GM18517 (cell line): ENCODE measurements around the gene GRAMD4.

ENCODE experiments used
- ATAC-seq: cut with Tn5 transposase; IDR thresholded peaks from one replicate; pipeline ENCODE4 v1.9.1; 2021; ENCODE audit warnings: mild to moderate bottlenecking, moderate library complexity; ENCODE audit not compliant: unreplicated experiment

GRAMD4 gene, protein sequence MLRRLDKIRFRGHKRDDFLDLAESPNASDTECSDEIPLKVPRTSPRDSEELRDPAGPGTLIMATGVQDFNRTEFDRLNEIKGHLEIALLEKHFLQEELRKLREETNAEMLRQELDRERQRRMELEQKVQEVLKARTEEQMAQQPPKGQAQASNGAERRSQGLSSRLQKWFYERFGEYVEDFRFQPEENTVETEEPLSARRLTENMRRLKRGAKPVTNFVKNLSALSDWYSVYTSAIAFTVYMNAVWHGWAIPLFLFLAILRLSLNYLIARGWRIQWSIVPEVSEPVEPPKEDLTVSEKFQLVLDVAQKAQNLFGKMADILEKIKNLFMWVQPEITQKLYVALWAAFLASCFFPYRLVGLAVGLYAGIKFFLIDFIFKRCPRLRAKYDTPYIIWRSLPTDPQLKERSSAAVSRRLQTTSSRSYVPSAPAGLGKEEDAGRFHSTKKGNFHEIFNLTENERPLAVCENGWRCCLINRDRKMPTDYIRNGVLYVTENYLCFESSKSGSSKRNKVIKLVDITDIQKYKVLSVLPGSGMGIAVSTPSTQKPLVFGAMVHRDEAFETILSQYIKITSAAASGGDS

GRCh38 chr22:46619830-46620501 lies at the start of gene GRAMD4:
Gene GRAMD4 (plus strand): TSS chr22:46620386. CDS start chr22:46626800, 6,414 bp downstream.
- ATAC-seq, result no peak

DNA sequence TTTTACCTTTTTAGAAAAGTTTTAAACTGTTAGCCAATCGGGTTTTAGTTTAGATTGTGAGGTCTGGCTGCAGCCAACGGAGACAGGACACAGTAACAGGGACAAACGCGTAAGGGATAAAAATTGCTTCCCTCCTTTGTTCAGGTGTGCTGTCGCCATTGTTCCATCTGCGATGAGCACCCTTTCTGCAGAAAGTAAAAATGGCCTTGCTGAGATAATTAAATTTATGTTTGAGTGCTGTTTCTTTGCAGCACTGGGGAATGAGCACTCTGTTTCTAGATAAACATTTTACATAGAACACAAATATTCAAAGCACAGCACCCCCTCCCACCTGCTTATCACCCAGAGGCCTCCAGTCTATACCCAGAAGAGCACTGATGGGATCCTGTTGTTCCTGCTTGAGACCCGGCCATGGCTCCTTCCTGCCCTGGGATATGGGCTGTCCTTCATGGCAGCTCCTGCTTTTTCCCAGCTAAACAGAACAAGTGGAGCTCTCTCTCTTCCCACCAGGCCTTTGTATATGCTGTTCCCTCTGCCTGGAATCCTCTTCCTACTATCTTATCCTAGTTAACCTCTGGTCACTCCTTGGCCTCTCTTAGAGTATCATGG lies 48.4 kb upstream of the GRAMD4 start:
- ATAC-seq, result no peak

DNA sequence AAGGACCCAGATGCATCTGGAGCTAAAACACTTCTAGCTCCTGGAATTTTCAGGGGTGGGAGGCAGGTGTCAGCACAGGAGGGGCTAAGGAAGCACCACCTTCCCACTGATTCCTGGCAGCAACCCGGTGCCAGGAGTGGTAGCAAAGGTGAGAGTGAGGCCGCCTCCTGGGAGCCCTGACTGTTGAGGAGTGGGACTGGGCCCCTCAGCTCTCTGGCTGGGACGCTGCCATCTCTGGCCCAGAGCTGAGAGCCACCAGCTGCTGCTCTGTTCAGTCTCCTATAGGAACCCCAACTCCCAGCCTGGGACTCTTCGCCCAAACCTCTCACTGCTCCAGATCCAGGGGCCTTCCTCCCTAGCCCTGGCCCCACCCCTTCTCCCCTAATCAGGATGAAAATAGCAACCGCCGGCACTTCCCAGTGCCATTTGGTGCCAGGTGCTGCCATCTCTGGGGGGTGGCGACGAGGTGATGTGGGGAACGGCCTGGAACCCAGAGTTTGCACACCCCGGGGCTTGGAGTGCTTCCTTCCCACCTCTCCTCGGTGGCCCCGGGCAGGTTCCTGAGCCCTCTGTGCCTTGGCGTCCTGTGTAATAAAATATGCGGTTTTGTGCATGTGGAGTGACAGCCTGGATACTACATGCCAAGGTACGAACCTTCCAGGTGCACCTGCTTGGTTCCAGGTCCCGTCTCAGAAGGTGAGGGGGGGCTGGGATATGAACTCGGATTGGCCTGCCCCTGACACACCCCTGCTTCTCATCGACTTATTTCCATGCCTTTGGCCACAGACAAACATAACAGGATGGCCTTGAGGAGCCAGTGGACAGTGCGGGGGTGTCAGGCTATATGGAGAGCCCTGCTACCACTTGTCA lies 47.0 kb upstream of the GRAMD4 start:
- no peak for ATAC-seq

DNA sequence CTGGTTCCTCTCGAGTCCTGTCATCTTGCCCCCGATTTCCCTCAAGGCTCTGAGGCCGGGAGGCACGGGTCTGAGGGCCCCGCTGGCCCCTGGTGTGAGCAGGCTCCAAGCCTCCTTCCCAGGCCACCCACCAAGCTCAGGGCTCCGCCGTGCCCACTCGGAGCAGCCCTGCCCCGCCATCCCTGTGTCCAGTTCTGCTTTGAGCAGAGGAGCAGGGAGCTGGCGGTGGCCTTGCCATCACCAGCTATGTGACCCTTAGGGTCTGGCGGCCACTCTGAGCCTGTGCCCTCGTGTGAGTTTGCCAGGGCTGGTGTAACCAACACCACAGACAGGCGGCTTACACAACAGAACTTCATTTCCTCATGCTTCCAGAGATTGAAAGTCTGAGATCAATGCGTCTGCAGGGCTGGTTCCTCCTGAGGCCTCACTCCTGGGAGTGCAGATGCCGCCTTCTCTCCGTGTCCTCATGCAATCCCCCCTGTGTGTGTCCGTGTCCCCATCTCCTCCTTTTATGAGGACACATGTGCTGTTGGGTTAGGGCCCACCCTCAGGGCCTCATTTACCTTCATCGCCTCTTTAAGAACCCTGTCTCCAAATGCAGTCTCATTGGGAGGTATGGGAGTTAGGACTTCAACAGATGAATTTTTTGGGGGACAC lies 46.3 kb upstream of the GRAMD4 start:
- ATAC-seq, result no peak

GRCh38 chr22:46574438-46574992 lies 45.7 kb upstream of the GRAMD4 start:
- ATAC-seq, result no peak

DNA sequence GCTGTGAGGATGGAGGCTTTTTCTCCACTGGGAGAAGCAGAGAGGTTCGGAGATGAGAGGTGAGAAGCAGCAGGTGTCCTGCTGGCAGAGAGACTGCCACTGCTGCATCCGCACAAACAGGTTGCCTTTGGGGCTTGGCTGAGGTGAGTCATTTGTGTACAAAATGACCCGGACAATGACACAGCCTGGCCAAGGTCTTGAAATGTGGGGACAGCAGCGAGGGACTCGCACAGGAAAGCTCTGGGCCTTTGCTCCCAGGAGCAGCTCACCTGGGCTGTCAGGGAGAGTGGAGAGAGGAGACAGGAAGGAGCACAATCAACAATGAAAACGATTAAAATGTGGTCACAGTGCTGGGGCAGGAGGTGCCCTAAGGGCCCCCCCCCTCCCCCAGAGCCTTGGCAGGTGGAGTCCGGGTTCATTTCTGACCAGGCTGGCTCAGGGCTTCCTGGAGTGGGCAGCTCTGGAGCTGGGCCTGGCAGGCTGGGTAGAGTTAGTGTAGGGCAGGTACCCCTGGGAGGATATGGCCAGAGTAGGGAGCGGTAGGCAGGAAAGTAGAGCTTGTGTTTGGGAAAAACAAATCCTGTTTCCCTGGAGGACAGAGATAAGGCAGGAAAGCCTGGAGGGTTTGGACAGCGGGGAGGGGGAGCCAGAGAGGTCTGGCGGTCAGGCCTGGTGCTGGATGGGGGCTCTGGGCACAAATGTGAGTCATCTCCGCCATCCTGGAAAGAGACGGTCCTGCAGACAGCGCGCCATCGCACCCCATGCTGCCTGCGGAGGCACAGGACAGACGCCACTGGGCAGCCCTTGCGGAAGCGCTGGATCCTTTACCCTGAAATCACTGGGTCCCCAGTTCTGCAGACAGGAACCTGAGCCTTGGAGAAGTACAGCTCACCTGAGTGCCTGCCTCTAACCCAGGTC lies 44.9 kb upstream of the GRAMD4 start:
- no peak for ATAC-seq

GRCh38 chr22:46575911-46576555 lies 44.2 kb upstream of the GRAMD4 start:
- ATAC-seq, result no peak

DNA sequence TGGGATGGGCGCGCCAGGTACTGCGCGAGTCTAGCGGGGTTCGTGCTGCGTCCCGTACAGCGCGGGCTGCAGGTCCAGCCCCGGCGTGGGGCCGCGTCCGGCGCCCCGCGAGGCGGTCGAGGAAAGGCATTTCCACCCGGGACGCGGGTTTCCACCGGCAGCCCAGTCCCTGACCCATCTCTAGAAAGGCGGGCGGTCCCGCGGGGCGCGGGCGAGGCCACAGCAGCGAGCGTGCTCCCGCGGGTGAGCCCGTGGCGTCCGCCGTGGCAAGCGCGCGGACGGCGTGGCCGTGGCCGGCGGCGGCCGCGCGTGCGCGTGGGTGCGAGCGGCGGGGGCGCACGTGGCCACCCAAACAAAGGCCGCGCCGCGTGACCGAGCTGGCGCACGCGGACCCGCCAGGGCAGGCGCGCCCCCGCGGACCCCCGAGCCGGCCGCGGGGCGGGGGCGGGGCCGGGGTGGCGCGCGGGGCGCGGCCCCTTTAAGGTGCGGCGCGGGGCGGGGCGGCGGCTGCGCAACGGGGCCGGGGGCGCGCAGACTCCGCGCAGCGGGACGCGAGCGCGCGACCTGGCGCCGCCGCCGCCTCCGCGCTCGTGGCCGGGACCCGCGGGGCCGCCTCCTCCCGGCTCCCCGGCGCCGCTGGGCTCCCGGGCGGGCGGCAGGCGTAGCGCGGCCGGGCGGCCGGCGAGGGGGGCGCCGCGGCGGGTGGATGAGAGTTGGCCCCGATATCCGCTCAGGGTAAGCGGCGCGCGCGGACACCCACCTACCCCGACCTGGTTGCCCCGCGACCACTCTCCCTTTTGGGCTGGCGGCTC lies 43.4 kb upstream of the GRAMD4 start:
- no peak for ATAC-seq

DNA sequence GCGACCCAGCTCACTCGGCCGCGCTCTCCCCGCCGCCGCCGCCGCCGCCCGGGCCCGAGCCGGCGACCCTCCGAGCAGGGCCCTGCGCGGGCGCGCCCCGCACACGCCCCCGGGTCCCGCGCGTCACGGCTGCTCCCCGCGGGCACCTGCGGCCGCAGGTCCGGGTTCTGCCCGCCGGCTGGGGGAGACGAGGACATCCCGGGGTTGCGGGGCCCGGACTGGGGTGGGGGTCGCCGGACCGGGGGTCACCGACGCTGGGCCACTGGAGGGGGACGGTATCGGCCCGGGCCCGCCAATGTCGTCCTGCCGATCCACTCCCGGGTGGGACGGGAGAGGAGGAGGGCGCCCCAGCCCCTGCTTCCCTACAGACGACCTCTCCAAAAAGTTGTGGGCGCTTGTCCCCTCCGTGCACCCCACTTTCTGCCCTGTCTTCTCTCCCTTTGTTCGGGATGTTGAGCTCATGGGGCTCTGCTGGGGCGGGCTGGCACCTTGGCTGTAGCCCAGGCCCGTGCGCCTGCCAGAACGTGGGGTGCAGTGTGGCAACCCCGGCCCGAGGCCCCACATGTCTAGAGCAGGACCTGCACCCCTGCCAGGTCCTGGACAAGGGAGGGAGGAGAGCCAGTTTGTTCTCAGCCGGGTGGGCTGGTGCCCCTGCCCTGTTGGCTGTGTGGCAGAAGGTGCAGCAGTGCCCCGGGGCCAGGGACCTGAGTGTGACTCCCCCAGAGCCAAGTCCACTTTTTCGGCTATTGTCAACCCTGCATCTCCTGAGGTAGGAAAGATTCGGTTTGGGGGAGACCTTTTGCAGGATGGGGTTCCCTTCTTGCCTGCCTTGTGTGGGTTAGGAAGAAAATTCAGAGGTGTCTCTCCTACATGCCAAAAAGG lies 42.6 kb upstream of the GRAMD4 start:
- no peak for ATAC-seq

GRCh38 chr22:46578251-46578823 lies 41.8 kb upstream of the GRAMD4 start:
- ATAC-seq, result no peak

DNA sequence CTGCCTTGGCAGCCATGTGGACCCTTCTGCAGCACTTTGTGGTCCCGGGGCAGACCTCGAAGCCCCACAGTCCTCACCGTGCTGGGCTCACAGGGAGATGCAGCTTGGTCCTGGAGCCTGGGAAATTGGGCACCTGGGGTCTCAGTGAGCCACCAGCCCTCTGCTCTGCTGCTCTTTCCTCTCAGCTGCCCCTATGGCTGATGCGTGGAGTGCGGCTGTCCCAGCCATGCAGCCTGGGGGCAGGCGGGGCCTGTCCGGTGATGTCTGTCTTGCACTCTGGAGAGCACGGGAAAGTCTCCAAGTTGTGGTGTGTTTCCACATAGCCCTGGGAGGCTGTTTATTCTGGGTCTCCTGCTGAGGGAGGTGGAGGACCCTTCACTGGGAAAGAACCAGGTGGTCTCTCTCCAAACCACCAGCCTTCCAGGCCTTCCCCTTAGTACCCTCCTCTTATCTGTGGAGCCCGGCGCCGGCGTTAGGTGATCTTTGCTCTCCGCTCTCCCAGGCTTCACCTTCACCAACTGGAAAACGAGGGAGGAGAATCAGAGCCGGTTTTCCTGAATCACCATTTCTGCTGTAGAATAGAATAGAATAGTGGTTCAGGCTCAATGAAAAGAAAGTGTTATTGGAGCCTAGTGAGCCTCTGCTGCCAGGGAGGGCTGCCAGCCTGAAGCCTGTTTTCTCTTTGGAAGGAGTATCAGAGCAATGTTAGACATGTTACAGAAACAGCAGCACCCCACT lies 41.2 kb upstream of the GRAMD4 start:
- ATAC-seq, result no peak

DNA sequence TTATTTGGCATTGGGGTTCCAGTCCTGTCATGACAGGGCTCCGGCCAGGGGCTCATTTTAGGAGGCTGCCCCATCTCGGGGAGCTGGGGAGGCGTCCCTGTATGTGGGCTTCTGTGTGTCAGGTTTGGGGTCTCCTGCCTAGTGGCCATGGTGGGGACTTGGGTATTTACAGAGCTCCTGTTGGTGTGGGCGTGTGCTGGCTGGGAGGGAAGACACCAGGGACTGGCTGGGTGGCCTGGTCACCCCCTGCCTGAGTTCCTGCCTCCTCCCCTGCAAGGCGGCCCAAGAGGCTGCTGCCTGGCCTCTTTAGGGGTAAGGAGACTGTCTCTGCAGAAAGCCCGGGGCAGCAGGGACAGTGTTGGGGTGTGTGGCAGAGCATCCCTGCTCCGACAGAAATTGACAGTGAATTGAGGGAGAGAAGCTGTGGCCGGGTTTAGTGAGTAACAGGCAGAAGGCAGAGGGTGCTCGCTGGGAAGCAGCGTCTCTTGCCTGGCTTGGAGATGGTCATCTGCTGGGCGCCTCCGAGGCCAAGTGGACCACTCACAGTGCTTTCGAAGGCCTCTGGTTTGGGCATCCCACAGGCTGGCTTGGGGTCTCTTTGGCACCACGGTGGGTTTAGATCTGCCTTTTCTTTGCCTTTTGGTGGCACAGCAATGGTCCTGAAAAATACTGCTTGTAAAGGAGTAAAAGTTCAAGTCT lies 40.3 kb upstream of the GRAMD4 start:
- ATAC-seq, result no peak

DNA sequence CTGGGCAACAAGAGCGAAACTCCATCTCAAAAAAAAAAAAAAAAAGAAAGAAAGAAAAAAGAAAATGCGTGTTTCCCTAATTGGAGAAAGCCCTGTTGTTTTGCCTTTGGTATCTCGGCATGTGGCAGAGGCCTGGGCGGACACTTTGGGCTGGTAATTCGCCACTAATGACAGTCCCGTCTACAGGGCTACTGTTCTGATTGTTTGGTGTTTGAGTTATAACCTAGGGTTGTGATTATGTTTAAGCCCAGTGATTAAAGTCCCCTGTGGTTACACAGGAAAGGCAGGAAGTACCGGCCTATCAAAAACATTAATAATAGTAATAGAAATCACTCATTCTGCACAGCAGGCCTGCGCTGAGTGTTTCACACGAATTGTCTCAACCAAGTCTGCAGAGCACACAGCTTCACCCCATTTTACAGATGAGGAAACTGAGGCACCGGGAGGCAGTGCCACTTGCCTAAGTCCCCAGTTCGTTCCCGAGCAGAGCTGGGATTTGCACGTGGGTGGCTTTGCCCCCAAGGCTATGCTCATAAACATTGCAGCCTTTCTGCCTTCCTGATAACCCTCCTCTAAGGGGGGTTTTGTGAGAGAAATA lies 39.1 kb upstream of the GRAMD4 start:
- ATAC-seq, result no peak

DNA sequence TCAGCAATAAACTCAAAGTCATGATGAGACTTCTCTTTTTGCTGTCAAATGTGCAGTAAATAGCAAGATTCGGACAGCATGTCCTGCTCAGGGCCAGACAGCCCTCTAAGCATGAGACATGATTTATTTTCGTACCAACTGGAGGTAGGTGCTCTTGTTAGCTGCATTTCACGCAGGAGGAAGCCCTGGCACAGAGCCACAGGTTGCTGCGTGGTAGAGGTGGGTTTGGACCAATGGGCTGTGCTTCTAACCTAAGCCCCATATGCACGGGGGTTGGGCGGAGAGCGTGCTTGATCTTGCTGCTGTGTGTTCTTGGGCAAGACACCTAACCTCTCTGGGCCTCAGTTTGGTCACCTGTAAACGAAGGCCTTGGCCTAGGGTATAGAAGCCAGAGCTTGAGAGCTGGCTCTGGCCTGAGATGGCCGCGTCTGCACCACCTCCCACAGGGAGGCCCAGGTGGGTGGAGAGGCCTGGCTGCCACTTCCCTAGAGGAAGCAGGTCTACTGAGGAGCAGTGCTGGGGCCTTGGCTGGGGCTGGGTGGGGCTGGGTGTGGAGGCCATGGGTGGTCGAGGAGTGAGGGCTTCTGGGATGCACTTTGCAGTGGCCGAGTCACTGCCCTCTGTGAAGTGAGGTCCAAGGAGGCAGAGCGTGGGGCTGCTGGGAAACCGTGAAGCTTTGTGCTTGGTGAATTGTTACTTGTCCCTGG lies 38.5 kb upstream of the GRAMD4 start:
- no peak for ATAC-seq
